ENCODE results near the gene SEMA6B.

DNA sequence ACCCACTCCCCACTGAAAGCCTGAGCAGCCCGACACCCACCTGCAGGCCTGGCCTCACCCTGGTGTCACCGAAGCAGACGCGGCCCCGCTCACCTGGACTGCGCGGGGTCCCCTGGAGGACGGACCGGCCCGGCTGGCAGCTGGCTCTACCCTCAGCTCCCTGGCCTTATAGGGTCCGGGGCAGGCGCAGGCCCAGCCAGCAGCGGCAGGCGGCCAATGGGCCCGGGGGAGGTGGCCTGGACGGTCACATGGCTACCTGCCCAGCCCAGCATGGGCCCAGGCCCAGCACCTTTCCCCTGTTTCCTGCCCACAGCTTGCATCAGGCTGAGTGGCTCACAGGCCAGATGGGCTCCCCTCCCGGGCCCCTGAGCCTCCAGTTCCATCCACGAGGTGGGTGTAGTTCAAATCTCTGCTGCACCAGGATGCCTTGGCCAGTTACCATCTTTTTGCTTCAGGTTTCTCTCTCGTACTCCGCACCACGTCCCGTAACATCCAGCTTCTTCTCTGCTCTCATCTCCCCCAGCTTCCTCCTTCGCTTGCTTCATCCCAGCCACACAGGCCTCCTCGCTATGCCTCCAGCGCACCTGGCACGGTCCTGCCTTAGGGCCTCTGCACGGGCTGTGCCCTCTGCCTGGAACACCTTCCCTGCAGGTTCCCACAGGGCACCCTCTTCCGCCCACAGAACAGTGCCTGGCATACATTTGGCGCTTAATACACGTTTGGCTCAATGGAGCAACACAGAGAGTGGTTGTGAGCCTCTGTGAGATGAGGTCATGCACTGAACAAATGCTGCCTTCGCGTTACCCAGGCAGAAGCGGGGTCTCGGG is 40.9 kb downstream of the SEMA6B start, which contains the start of gene PLIN4:
- TF ChIP-seq, protein P1, sequence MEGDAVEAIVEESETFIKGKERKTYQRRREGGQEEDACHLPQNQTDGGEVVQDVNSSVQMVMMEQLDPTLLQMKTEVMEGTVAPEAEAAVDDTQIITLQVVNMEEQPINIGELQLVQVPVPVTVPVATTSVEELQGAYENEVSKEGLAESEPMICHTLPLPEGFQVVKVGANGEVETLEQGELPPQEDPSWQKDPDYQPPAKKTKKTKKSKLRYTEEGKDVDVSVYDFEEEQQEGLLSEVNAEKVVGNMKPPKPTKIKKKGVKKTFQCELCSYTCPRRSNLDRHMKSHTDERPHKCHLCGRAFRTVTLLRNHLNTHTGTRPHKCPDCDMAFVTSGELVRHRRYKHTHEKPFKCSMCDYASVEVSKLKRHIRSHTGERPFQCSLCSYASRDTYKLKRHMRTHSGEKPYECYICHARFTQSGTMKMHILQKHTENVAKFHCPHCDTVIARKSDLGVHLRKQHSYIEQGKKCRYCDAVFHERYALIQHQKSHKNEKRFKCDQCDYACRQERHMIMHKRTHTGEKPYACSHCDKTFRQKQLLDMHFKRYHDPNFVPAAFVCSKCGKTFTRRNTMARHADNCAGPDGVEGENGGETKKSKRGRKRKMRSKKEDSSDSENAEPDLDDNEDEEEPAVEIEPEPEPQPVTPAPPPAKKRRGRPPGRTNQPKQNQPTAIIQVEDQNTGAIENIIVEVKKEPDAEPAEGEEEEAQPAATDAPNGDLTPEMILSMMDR (IDR thresholded peaks at IDR 0.05), result no peak
- TF ChIP-seq POLR2AphosphoS5 (IDR thresholded peaks at IDR 0.05), result peak; percentile 61 to 83 (median 63)

Data from stomach (tissue), 4 donors.